Measurements from ENCODE around the gene PCSK6. TPM values are rescaled to one million over a fixed set of nuclear protein-coding genes. Genes with fewer than 3 reads are reported as not detected.

The PCSK6 gene
- total RNA-seq, 2 donors from 2014 or later, result 1.9 to 27.8 TPM

DNA sequence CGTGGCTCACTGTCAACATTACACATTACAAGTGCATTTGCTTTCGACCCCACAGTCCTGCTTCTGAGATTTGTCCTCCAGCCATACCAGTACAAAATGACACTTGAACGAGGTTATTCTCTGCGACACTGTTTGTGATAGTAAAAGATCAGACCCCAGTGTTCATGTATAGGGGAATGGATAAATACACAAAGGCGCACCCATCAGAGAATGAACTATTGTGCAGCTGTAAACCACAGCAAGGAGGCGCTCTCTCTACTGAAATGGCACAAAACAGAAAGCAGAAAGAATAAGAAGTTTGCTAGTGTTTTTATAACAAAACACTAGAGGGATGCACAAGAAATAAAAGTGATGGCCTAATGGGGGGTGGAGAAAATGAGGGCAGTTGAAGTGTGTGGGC is 232.8 kb downstream of the PCSK6 start:
- H3K27ac Mint-ChIP-seq, result no peak overlapping the region
- no peaks in the 10 kb centered on the region for H3K36me3 Mint-ChIP-seq (ENCODE audit: low read depth)
- no peak overlapping the region for H3K4me3 Mint-ChIP-seq
- ATAC-seq (no peak), DNase-seq (no peak)
- H3K4me1 Mint-ChIP-seq, result peaks cover 6% of the 10 kb centered on the region
- H3K27me3 Mint-ChIP-seq, result peaks cover 27% of the 10 kb centered on the region
- no peaks in the 10 kb centered on the region for H3K9me3 ChIP-seq (ENCODE audit: control insufficient read depth, low read length, poor library complexity, severe bottlenecking)

GRCh38 chr15:101255615-101256241 is 233.8 kb downstream of the PCSK6 start:
- ATAC-seq, result no peak
- H3K36me3 Mint-ChIP-seq (ENCODE audit: low read depth), result no peaks in the 10 kb centered on the region
- peaks cover 7% of the 10 kb centered on the region for H3K4me1 Mint-ChIP-seq
- peaks cover 27% of the 10 kb centered on the region for H3K27me3 Mint-ChIP-seq
- no peak for DNase-seq
- H3K9me3 ChIP-seq (ENCODE audit: control insufficient read depth, low read length, poor library complexity, severe bottlenecking), result no peaks in the 10 kb centered on the region
- no peak overlapping the region for H3K4me3 Mint-ChIP-seq
- H3K27ac Mint-ChIP-seq, result no peak overlapping the region

DNA sequence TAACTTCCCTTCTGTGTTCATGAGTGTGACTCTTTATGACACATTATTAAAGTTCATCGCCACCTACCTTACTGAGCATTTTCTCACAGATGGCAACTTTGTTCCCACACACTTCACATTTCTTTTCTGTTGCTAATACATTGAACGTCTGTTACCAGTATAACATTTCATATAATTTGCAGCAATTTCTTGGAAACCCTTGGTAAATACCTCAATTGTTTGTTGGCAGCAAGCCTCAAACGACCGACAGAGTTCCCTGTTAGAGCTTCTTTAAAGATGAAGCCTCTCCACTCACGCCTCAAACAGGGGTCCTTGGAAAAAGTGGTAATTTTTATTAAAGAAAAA is 234.5 kb downstream of the PCSK6 start:
- no peak for ATAC-seq

DNA sequence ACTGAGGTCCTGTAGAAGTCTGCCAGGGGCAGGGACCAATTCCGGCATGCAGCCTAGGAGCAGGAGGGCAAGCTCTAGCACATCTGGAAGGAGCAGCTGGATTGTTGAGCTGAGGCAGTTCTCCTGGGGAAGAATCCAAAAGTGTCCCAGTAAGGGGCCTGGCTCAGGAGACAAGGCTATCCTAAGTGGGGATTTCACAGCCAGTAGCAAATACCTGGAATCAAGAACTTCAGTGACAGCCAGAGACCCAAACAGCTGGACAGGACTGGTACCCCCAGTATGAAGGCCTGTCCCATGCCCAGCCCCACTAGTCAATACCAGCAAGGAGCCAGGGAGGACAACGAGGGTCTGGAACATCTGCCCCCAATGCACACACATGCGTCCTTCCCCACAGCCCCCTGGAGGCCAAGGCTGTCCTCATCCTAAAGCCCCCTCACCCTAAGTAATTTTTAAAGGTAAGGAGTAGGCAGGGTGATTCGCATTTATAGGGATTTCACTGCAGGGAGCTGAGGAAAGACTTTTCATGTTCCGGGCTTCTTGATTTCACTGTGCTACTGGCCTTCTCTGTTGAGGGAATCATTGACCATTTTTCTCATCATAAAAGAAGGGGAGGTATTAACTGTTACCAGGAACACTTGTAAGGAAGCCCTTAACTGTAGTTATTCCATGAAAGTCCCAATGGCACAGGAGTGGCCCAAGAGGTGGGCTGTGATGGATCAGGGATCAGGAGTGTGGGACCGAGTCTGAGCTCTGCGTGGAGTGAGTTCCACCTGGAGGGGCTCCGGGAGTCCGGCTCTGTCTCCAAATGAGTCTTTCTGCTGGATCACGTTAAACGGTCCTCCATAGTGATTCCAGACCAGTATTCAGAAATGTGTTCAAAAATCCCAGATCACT is 235.1 kb downstream of the PCSK6 start:
- Mint-ChIP-seq H3K27me3 (peaks cover 15% of the 10 kb centered on the region), H3K4me3 (no peak overlapping the region), H3K27ac (no peak overlapping the region), H3K4me1 (peaks cover 17% of the 10 kb centered on the region), H3K36me3 (ENCODE audit: low read depth) (no peaks in the 10 kb centered on the region)
- H3K9me3 ChIP-seq (ENCODE audit: control insufficient read depth, low read length, poor library complexity, severe bottlenecking), result no peaks in the 10 kb centered on the region
- no peak for ATAC-seq
- no peak for DNase-seq

More for the DNA sequence above, 234.5 kb downstream of the PCSK6 start:
- Mint-ChIP-seq H3K4me3 (no peak overlapping the region), H3K27ac (no peak overlapping the region), H3K36me3 (ENCODE audit: low read depth) (no peaks in the 10 kb centered on the region), H3K4me1 (peaks cover 14% of the 10 kb centered on the region), H3K27me3 (peaks cover 21% of the 10 kb centered on the region)
- H3K9me3 ChIP-seq (ENCODE audit: control insufficient read depth, low read length, poor library complexity, severe bottlenecking), result no peaks in the 10 kb centered on the region
- DNase-seq, result no peak

Other genes with a start within 250 kb of the PCSK6 start
- gene CHSY1, start 237.7 kb downstream of the PCSK6 start, total RNA-seq, result 10 to 100 TPM; 10.5 to 12.9 TPM
- gene SELENOS, start 212.2 kb downstream of the PCSK6 start, total RNA-seq, result 10 to 100 TPM; 28.0 to 36.3 TPM
- 100 to 1,000 TPM; 166 to 206 TPM for gene SNRPA1, start 194.5 kb downstream of the PCSK6 start, total RNA-seq
- gene TM2D3, start 162.7 kb upstream of the PCSK6 start, total RNA-seq, result 10 to 100 TPM; 66.0 to 91.0 TPM
- gene TARS3, start 234.8 kb upstream of the PCSK6 start, total RNA-seq, result 10 to 100 TPM; 13.4 to 17.6 TPM

All from T-helper 17 cell (primary cell).